Lower lobe of right lung (tissue), 2 donors: ENCODE measurements around the gene MCU. TPM values are rescaled to one million over a fixed set of nuclear protein-coding genes. Genes with fewer than 3 reads are reported as not detected.

ENCODE experiments used
- ATAC-seq, 2 donors: fragments of 200-7000 bp; cut with Tn5 transposase; one replicate each; pipeline ENCODE4 v1.9.1; 2020 to 2022; ENCODE audit warnings: mild to moderate bottlenecking in 2 of 2, moderate library complexity in 2 of 2
- DNase-seq: peaks from one replicate; pipeline ENCODE4 v3.0.0-alpha.2; 2020
- H3K27ac ChIP-seq: fragments of 200-600 bp; one replicate; pipeline ENCODE4 v1.8.0; 2022
- H3K27me3 ChIP-seq: fragments of 200-600 bp; one replicate; pipeline ENCODE4 v1.8.0; 2022; ENCODE audit warnings: low read depth
- H3K36me3 ChIP-seq: fragments of 200-600 bp; one replicate; pipeline ENCODE4 v1.8.0; 2022; ENCODE audit warnings: mild to moderate bottlenecking
- H3K4me1 ChIP-seq: fragments of 200-600 bp; one replicate; pipeline ENCODE4 v1.8.0; 2022
- H3K4me3 ChIP-seq: fragments of 200-600 bp; one replicate; pipeline ENCODE4 v1.8.0; 2022; ENCODE audit warnings: mild to moderate bottlenecking
- H3K9me3 ChIP-seq: fragments of 200-600 bp; one replicate; pipeline ENCODE4 v1.8.0; 2022
- intact Hi-C: fragments of 100-400 bp; cut with DNase I; formaldehyde crosslinking; loops from one replicate; pipeline ENCODE4 v1.11.0; 2022
- total RNA-seq: library from RNA; stranded (reverse); fragmentation: NEBNext Ultra II Directional; extraction: Animal tissue kit (Norgen Biotek cat#: 25700); gene quantifications from one replicate; pipeline ENCODE4 v1.2.1, GENCODE V29; 2021
- TF ChIP-seq, protein P1 (sequence below): fragments of 200-600 bp; IDR thresholded peaks from one replicate; pipeline ENCODE4 v1.8.0; 2022; ENCODE audit warnings: antibody characterized with exemption, mild to moderate bottlenecking
- donor health status: DM: no; HTN: yes; CAD: no; lungs with severe emphysema.

The MCU gene
- total RNA-seq, 1 donor from 2014 or later: 24.2 TPM

DNA sequence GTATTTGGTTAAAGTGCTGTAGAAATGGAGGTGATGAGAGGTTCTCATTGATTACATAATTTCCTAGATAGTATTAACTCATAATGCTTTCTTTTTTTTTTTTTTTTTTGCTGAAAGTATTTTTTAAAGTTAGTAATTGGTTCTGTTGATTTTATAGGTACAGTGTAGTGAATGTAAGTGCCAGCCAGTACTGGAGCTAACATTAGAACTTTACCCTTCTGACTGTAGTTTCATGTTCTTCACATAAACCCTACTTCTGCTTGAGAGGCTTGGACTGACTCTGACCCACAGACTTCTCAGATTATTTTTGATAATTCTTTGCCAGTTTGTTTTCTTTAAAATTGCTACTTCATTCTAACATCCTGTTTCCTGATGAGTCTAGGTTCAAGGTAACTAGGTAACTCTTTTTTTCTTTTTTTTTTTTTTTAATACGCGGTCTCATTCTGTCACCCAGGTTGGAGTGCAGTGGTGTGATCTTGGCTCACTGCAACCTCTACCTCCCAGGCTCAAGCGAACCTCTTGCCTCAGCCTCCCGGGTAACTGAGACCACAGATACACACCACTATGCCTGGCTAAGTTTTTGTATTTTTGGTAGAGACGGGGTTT is 109.4 kb downstream of the MCU start:
- Histone ChIP-seq H3K27ac (no peak overlapping the region), H3K9me3 (no peaks in the 10 kb centered on the region), H3K4me1 (no peaks in the 10 kb centered on the region), H3K36me3 (no peaks in the 10 kb centered on the region), H3K27me3 (no peaks in the 10 kb centered on the region), H3K4me3 (no peak overlapping the region)
- DNase-seq (no peak), ATAC-seq (no peak)
- TF ChIP-seq, protein P1, sequence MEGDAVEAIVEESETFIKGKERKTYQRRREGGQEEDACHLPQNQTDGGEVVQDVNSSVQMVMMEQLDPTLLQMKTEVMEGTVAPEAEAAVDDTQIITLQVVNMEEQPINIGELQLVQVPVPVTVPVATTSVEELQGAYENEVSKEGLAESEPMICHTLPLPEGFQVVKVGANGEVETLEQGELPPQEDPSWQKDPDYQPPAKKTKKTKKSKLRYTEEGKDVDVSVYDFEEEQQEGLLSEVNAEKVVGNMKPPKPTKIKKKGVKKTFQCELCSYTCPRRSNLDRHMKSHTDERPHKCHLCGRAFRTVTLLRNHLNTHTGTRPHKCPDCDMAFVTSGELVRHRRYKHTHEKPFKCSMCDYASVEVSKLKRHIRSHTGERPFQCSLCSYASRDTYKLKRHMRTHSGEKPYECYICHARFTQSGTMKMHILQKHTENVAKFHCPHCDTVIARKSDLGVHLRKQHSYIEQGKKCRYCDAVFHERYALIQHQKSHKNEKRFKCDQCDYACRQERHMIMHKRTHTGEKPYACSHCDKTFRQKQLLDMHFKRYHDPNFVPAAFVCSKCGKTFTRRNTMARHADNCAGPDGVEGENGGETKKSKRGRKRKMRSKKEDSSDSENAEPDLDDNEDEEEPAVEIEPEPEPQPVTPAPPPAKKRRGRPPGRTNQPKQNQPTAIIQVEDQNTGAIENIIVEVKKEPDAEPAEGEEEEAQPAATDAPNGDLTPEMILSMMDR: no peak
- intact Hi-C loops: no loop called here

DNA sequence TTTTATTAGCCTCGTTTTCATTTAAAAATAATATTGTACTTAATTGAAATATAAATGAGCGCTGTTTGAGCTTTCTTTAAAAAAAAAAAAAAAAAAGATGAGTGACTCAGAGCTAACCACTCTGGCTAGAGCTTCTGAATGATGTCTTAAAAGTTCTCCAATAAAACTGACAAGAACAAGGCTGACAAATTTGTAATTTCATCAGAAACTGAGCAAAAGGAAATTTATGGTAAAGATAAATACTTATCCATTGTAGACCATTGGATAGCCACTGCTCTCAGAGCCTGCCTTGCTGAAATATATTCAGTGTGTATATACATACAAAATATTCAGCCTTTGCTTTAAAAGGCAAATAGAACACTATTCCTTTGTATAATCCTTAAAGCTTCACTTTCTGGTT is 110.4 kb downstream of the MCU start:
- Histone ChIP-seq H3K9me3 (no peaks in the 10 kb centered on the region), H3K27me3 (no peaks in the 10 kb centered on the region), H3K4me3 (no peak overlapping the region), H3K36me3 (no peaks in the 10 kb centered on the region), H3K4me1 (no peaks in the 10 kb centered on the region), H3K27ac (no peak overlapping the region)
- TF ChIP-seq, protein P1: no peak
- ATAC-seq: no peak
- intact Hi-C loops: no loop called here
- no peak for DNase-seq

DNA sequence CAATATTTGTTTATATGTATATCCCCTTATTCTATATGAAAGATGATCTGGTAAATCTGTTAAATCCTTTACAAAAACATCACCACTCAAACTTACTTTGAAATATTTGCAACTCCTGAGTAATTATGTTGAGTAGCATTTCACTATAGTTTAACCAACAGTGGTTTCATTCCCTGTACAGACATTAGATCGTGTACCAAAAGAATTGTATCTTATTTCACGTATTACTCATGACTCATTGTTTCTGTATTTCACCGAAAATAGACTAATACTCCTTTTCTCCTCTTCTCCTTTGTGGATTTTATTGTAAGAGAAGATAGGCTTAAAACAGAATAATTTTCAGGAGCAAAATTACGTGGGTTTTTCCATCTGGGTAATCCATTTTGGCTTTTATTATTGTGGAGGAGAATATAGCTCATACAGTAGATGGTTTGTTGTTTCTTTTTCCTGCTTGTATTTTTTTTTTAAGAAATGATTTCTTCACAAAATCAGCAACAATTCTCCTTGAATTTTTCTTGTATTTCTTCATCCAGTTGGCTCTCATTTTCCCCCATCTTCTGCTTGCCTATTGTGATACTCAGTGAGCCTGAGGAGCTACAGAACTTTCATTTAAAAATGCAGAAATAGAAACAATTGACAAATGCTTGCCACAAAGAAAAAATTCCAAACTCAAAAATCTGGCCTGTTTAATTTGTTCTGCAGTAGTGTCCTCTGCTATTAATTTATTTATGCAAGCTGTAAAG is 111.0 kb downstream of the MCU start:
- Histone ChIP-seq H3K27me3 (no peaks in the 10 kb centered on the region), H3K4me3 (no peak overlapping the region), H3K9me3 (no peaks in the 10 kb centered on the region), H3K36me3 (no peaks in the 10 kb centered on the region), H3K27ac (no peak overlapping the region), H3K4me1 (no peaks in the 10 kb centered on the region)
- TF ChIP-seq, protein P1: no peak
- intact Hi-C loops: no loop called here
- ATAC-seq (no peak), DNase-seq (no peak)

DNA sequence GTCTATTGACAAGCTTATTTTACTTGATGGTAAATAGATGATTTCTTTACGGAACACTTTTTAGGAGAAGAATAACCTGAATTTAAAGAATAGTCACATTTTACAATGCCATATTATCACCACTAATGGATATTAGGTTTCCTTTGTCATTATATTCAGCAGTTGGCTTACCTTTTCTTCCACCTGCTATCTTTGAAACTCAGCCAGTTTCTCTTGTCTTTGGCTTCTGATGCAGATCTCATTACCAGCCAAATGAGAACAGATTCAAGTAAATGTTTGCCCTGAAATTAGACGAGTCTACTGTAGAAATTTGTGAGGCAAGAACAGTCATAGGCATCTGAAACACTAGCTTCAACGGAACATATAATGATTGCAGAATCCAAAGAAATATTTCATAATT is 116.1 kb downstream of the MCU start:
- DNase-seq (no peak), ATAC-seq (no peak)
- Histone ChIP-seq H3K4me1 (peaks cover 7% of the 10 kb centered on the region), H3K27me3 (no peaks in the 10 kb centered on the region), H3K36me3 (no peaks in the 10 kb centered on the region), H3K9me3 (no peaks in the 10 kb centered on the region), H3K4me3 (no peak overlapping the region), H3K27ac (no peak overlapping the region)
- intact Hi-C loops: no loop called here
- TF ChIP-seq, protein P1: no peak

DNA sequence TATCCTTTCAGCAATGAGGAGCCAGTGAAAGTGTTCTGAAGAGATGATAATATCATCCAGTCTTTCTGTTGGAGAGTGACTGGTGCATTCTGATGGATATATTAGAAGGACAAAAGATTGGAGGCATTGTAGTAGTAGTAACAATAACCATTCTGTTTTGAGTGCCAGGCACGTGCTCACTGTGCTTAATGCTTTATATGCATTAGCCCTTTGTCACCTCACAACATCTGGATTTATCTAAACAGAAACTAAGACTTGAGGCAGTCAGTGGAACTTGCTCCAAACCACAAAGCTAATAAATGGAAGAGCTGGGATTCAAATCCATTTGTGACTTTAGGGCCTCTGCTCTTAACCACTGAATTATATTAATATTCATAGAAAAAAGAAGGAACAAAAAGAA is 117.1 kb downstream of the MCU start:
- TF ChIP-seq, protein P1: no peak
- ATAC-seq (no peak), DNase-seq (no peak)
- Histone ChIP-seq H3K27me3 (no peaks in the 10 kb centered on the region), H3K9me3 (no peaks in the 10 kb centered on the region), H3K27ac (no peak overlapping the region), H3K4me1 (peaks cover 7% of the 10 kb centered on the region), H3K4me3 (no peak overlapping the region), H3K36me3 (no peaks in the 10 kb centered on the region)
- intact Hi-C loops: no loop called here
